Measurements from ENCODE around the gene EDEM1.
"Not testable (repeated sequence)": the region's sequence is repeated elsewhere in the genome, so short reads cannot be mapped to it uniquely, and the experiment has no call there.

Gene EDEM1

GRCh38 chr3:5187156-5187919 is at the start of gene EDEM1:
Gene EDEM1, plus strand, starts transcription at chr3:5187707. Its CDS starts 99 bp downstream, at chr3:5187806.
- DNase-seq = peak; percentile 92

- no peak for DNase-seq
These were observed 49.1 kb upstream of the EDEM1 start for GRCh38 chr3:5138214-5138981.

GRCh38 chr3:5140230-5140621 is 47.3 kb upstream of the EDEM1 start:
- DNase-seq = no peak

GRCh38 chr3:5140839-5141238 is 46.7 kb upstream of the EDEM1 start:
- DNase-seq = no peak

GRCh38 chr3:5141760-5142159 is 45.7 kb upstream of the EDEM1 start:
- no peak for DNase-seq

- no peak for DNase-seq
These were observed 44.0 kb upstream of the EDEM1 start for GRCh38 chr3:5143464-5143863.

GRCh38 chr3:5144316-5144994 is 43.1 kb upstream of the EDEM1 start:
- no peak for DNase-seq

- no peak for DNase-seq
These were observed 42.4 kb upstream of the EDEM1 start for GRCh38 chr3:5145120-5145519.

- DNase-seq = not testable (repeated sequence)
These were observed 40.4 kb upstream of the EDEM1 start for GRCh38 chr3:5147152-5147551.

GRCh38 chr3:5149306-5149880 is 38.1 kb upstream of the EDEM1 start:
- no peak for DNase-seq

- DNase-seq = no peak
These were observed 35.9 kb upstream of the EDEM1 start for GRCh38 chr3:5151586-5151985.

GRCh38 chr3:5153074-5153473 is 34.4 kb upstream of the EDEM1 start:
- DNase-seq = no peak

GRCh38 chr3:5155241-5155640 is 32.3 kb upstream of the EDEM1 start:
- DNase-seq = no peak

- no peak for DNase-seq
These were observed 27.2 kb upstream of the EDEM1 start for GRCh38 chr3:5160321-5160720.

GRCh38 chr3:5160940-5161858 is 26.3 kb upstream of the EDEM1 start:
- DNase-seq = peak; percentile 15

- DNase-seq = no peak
These were observed 25.4 kb upstream of the EDEM1 start for GRCh38 chr3:5162102-5162501.

GRCh38 chr3:5165698-5166097 is 21.8 kb upstream of the EDEM1 start:
- no peak for DNase-seq

- DNase-seq = no peak
These were observed 20.7 kb upstream of the EDEM1 start for GRCh38 chr3:5166846-5167245.

- no peak for DNase-seq
These were observed 19.4 kb upstream of the EDEM1 start for GRCh38 chr3:5168110-5168509.

- no peak for DNase-seq
These were observed 17.7 kb upstream of the EDEM1 start for GRCh38 chr3:5169807-5170206.

GRCh38 chr3:5170975-5171374 is 16.5 kb upstream of the EDEM1 start:
- DNase-seq = no peak

GRCh38 chr3:5172018-5172417 is 15.5 kb upstream of the EDEM1 start:
- DNase-seq = no peak

Data from stimulated activated CD4-positive, alpha-beta T cell treated with anti-CD3 and anti-CD28 coated beads, Interleukin-4, amount 100 ng/mL, for 24 hours (primary cell).